Renal pelvis (tissue), 4 donors: ENCODE data around the gene GNB1L. TPM values are rescaled to one million over a fixed set of nuclear protein-coding genes. Genes with fewer than 3 reads are reported as not detected.

ENCODE experiments used
- DNase-seq: peaks from one replicate; pipeline ENCODE4 v3.0.0-alpha.2; 2013
- polyA plus RNA-seq, 3 donors: library from polyadenylated mRNA; unstranded; fragments of 120-200 nt; gene quantifications; one replicate each; pipeline ENCODE4 v1.2.1, GENCODE V29; 2013; ENCODE audit not compliant: insufficient read length in 3 of 3

GNB1L gene
- polyA plus RNA-seq, 3 donors, result 5.6 to 8.3 (median 7.2) TPM

DNA sequence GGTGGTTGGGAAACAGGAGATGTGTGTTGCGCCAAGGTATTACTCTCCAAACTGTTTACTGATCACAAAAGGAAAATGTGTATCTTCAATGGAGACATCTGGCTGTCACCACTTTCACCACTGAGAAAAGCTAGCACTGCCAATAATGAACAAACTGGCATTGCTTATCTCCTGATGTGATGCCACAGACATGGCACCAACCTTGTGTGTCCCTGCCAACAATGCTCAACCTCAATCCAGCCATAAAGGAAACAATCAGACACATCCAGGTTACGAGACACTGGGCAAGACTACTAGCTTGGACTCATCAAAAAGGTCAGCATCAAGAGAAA, 28.1 kb downstream of the GNB1L start:
- DNase-seq, result no peak

DNA sequence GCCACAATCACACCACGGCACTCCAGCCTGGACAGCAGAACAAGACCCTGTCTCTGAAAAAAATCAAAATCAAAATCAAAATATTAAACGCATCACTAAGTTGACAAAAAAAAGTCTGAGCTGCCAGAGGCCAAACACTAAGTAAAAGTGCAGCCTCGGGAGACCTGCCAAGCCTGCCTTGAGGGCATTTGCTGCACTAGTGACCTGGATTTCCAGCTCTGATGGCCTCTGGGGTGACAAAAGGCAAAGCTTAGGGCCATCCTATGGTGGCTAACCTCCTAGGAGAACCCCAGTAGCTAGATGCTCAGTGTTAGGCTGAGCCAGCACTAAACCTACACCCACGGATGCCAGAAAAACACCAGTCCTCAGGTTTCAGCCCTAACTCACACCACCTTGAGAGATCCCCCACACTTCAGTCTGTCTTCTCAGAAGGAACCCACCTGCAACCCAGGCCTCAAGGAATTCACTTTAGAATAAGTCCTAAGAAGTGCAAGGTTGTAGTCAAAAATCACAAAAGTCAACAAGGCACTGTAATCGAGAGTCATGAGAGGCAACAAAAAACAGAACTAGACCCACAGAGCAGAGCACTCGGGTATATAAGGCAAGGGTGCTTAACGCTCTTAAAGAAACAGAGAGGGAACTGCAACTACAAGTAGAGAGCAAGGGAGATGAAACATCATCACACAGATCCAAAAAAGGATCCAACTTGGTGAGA, 28.6 kb downstream of the GNB1L start:
- no peak for DNase-seq

GRCh38 chr22:19824926-19825339, 29.7 kb downstream of the GNB1L start:
- DNase-seq, result no peak

- no peak for DNase-seq
Measured at GRCh38 chr22:19824212-19824925, 30.3 kb downstream of the GNB1L start.

- no peak for DNase-seq
Measured at GRCh38 chr22:19823902-19824211, 30.8 kb downstream of the GNB1L start.

DNA sequence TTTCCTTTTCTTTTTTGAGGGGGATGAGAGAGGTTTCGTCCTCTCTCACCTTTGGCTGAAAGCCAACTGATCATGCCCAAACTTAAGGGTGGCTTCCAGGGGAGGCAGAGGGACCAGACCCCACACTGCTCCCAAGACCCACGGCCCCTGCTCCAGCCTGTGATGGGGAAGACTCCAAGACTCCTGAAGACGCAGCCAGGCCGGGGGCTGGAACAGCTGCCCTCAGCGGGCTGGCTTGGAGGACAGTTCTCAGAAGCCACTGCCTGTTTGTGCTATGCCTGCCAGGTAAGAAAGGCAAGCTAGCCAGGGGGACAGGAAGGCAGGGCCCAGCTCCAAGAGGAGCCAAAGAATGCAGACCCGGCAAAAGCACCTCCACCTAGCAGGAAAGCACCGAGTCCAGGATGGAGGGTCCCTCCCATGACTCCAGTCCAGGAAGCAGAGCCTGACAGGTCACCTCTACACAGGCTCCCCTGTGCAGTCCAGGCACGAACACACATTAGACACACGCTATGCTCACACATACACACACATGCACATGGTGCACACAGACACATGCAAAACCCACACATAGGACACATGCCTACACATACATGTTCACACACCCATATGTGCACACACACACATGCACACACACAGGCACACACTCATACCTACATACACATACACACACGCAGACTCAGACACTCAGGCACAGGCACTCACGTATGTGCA, 31.3 kb downstream of the GNB1L start:
- DNase-seq, result no peak

DNA sequence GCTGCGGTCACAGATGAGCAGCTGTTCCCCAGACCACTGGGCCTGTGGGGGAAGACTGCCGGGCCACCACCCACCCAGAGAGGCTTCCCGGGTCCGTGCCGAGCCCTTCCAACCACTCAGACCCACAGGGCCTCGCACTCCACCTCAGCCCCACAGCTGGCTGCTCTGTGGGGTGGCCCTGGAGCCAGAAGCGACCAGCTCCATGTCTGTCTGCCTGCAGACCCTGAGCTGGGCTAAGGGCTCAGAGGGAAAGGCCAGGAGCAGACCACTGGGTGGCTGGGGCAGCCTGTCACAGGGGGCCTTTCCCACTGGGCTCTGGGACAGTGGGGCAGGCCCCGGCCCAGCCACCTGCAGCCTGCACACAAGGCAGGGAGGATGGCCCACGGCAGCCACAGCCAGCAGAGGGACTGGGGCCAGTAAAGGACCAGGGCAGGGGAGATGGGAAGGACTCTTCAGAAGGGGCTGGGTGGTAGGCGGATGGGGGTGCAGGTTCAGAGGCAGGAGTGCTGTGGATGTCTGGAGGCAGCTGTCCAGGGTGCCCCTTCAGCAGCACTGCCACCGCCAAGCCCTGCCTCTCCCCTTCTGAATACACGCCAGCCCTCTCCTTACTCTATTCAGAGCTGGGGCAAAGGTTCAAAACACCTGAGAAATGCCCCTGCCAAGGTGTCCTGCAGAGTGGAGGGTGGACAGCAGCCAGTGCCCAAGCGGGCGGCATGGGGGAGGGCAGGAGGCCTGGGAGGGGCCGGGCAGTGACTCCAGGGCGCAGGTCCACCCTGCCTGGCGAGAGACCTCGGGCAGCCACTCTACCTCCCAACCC, 32.2 kb downstream of the GNB1L start:
- DNase-seq, result no peak

- no peak for DNase-seq
Measured at GRCh38 chr22:19821523-19822300, 33.0 kb downstream of the GNB1L start.

DNA sequence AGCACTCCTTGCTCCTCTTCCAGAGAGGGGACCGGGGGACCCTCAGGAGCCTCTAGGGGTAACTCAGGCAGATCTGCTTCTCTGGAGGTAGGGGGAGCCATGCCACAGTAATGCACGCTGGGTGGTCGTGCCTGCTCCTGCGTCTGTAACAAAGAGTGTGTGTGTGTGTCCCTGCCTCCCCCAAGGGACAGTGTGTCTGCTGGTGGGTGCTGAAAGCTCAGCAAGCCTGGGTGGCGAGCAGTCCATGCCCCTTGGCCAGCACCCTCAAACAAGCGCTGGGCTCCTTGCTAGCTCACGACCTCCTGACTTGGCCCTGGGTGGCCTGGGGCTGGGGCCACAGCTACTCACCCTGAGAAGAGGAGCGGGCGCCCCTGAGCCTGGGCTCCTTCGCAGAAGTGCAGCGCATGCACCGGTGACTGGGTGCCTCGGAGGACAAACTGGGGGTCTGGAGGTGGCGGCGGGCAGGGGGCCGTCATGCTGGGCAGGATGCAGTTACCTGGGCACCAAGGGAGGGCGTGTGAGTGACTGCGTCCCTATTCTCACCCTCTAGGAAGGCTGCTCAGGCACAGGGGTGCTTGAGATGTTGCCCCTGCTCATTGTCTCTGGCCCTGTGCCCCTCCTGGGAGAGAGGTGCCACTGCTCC, 33.7 kb downstream of the GNB1L start:
- no peak for DNase-seq

- no peak for DNase-seq
Measured at GRCh38 chr22:19819911-19820879, 34.5 kb downstream of the GNB1L start.

DNA sequence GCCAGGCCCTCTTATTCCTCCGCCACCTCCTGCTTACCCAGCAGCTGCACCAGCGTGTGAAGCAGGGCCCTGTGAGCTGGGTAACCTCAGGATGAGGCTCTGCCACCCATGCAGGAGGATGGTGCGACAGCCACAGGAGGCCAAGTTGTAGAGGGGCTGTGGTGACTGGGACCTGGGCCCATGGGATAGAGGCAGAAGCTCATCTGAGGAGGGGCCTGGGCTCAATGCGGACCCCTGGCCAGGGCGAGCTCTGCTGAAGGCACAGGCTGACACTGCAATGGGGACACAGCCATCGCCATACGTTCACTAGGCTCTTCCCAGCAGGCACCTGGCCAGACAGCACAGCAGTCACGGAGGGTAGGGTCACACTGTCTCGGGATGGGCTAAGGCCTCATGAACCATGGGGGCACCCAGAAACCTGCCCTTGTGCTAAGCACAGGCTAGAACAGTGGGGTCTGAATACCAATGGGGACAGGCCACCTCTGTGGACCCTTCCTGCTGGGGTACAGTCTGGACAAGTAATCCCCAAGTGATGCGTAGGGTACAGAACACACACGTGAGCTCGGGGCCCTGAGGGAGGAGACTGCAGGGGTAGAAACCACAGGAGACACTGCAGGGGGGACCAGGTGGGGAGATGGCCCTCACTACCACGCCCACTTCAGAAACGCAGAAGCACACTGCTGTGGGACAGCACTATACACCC, 35.3 kb downstream of the GNB1L start:
- DNase-seq, result no peak

DNA sequence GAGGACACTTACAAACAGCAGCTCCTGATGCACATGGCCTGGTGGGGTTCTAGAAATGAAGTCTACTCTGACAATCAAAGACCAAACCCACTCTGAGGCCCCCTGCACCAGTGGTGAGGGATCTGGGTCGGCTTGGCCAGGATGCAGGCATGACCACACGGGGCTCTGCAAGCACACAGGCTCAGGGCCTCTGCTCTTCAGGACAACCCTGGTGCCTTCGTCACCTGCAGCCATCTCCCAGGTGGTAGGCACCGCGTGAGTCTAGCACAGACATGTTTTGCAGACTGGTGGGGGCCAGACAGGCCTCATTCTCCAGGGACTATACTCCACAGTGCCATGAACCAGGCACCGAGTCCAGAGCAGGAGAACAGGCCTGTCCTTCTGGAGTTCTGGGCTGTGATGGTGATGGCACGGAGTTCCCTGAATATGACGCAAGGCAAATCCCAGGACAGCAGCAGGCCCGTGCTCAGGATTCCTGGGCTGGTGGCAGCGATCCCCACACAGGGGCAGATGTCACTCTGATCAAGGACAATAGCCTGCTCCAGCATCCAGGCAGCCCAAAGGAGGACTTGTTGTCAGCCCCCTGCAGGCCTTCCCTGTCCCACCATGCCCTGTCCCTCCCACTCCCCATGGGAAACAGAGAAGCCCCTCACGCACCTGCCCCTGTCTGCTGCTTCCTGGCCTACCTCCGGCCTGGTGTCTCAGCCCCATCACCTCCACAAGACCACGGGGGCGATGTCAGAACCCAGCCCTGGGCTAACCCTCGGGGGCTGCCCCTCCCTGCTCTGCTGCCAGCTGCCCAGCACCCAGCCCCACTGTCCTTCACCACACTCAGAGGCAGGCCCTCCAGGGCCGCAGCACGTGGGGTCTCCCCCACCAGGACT, 36.1 kb downstream of the GNB1L start:
- DNase-seq, result no peak

DNA sequence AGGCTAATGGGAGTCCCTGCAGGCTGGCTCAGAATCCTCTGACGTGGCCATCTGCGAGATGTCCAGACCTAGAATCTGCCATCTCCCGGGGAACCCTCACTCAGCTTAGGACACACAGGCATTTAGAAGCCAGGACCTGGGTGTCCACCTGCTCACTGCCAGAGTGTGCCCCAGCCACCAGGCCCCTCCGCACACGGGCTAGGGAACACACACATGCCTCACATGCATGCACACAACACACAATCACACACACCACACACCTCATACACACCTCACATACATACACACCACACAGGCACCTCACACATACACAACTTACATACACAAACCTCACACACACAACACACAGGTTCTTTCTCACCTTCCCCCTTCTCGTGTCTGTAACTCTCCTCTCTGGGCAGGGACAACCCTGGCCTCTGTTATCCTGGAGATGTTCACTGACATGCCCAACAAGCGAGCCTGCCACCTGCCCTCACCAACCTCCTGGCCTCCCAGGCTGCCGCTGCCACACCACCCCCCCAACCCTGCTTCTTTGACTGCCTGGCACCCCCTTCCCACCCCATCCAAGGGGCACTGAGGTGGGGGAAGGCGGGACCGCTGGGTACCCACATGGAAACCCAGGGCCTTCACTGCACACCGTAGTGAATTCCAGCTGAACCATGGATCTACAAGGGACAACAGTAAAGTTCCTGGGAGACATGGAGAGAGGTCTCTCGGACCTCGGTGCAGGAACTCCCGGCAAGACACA, 38.1 kb downstream of the GNB1L start:
- DNase-seq, result no peak

DNA sequence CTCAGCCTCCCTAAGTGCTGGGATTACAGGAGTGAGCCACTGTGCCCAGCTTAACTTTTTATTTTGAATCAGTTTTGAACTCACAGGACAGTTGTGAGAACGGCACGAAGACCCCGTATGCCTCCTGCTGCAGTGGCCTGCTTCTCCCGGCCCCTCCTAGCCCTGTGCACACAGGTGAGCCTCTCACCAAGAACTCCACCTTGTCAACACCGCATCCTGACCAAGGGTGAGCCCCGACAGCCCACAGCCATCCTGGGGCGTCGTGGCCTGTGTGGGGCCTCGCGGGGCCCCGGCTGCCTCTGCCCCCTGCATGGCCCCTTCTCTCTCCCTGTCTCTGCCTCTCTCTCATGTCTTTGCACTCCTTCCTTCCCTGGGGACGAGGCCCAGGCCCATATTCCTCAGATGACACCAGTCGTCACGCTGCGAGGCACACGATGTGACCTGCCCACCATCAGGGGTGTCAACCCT, 38.8 kb downstream of the GNB1L start:
- DNase-seq, result no peak

GRCh38 chr22:19815093-19815822, 39.4 kb downstream of the GNB1L start:
- DNase-seq, result no peak

GRCh38 chr22:19814428-19814827, 40.2 kb downstream of the GNB1L start:
- no peak for DNase-seq

DNA sequence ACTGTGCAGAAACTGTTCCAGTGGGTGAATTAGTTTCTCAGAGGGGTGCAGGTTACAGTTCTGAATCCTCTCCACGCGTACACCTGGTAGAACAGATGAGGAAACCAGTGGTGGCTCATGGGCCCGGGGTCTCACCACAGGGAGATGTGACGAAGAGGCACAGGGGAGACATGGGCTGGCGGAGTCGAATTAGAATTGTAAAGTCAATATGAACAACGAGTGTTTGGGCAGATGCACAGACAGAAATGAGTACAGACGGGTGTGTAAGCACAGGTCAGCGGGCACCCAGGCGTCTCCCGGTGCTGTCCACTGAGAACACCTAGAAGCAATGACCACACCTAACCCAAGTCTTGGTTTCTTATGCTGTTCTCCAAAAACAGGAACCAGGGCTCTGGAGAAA, 41.8 kb downstream of the GNB1L start:
- no peak for DNase-seq
